ENCODE data around the gene SMAD5. TPM values are rescaled to one million over a fixed set of nuclear protein-coding genes. Genes with fewer than 3 reads are reported as not detected.

Gene SMAD5
- total and polyA plus RNA-seq, 2 donors (not counting 1 experiment from before 2014, with no cell fraction given) = 9.4 to 38.6 TPM

DNA sequence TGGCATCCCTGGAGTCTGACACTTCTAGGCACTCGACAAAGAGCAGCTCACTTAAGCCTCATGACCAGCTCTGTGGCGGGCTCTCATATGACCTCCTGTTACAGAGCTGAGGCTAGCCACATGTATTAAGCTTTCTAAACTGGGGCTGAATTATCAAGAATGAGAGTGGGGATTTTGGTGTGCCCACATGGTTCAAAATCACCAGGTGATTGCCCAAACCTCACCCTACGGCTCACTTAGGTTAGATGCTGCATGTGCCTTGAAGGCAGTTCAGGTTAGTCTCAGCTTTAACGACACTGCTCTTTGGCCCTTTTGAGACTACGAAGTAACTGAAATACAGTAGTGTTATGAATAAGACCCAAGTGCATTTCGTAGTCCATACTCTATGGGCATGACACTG, 99.7 kb downstream of the SMAD5 start:
- no peak for DNase-seq
- no peak overlapping the region for H3K27ac ChIP-seq (ENCODE audit: low read length in 2 of 2)
- no peak overlapping the region for H2AFZ ChIP-seq (ENCODE audit: insufficient read depth, low read depth, low read length, poor library complexity, severe bottlenecking)
- no peaks in the 10 kb centered on the region for H3K4me1 Mint-ChIP-seq
- TF ChIP-seq, protein P1, sequence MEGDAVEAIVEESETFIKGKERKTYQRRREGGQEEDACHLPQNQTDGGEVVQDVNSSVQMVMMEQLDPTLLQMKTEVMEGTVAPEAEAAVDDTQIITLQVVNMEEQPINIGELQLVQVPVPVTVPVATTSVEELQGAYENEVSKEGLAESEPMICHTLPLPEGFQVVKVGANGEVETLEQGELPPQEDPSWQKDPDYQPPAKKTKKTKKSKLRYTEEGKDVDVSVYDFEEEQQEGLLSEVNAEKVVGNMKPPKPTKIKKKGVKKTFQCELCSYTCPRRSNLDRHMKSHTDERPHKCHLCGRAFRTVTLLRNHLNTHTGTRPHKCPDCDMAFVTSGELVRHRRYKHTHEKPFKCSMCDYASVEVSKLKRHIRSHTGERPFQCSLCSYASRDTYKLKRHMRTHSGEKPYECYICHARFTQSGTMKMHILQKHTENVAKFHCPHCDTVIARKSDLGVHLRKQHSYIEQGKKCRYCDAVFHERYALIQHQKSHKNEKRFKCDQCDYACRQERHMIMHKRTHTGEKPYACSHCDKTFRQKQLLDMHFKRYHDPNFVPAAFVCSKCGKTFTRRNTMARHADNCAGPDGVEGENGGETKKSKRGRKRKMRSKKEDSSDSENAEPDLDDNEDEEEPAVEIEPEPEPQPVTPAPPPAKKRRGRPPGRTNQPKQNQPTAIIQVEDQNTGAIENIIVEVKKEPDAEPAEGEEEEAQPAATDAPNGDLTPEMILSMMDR (IDR thresholded peaks at IDR 0.05) = no peak
- no peak for TF ChIP-seq EZH2 (IDR thresholded peaks at IDR 0.05; ENCODE audit: borderline replicate concordance, insufficient read depth, low read depth, low read length, poor library complexity, severe bottlenecking)
- no peak overlapping the region for H3K9ac ChIP-seq (ENCODE audit: low read length)
- H4K20me1 ChIP-seq (ENCODE audit: control insufficient read depth, insufficient read depth, low read length, poor library complexity, severe bottlenecking) = no peaks in the 10 kb centered on the region
- no peaks in the 10 kb centered on the region for H3K27me3 ChIP-seq (replicated peaks in 1 of 4; ENCODE audit: control extremely low read depth in 1 of 4, control insufficient read depth in 3 of 4, insufficient read depth in 4 of 4, low read length in 3 of 4)
- ChIA-PET CTCF (interaction anchor here (1.2 kb wide), 1 partner anchor 21 kb away, joined by 3 read pairs; no protein-coding TSS in a partner anchor), POLR2A (no interaction called here)
- H3K27ac Mint-ChIP-seq = no peak overlapping the region
- 66% methylated on average over 4 of the region's 6 CpGs for WGBS (ENCODE audit: insufficient coverage)
- intact Hi-C loops (cut with micrococcal nuclease) = no loop called here
- H3K27me3 Mint-ChIP-seq = peaks cover 13% of the 10 kb centered on the region
- H3K9me3 Mint-ChIP-seq (ENCODE audit: insufficient read depth) = no peaks in the 10 kb centered on the region
- H3K4me3 Mint-ChIP-seq = no peak overlapping the region
- no peak overlapping the region for H3K4me3 ChIP-seq (ENCODE audit: control extremely low read depth in 1 of 5, extremely low read depth in 1 of 5, insufficient read depth in 1 of 5, low read depth in 2 of 5, low read length in 4 of 5)
- no peaks in the 10 kb centered on the region for H3K4me1 ChIP-seq (ENCODE audit: control insufficient read depth in 2 of 2, insufficient read depth in 2 of 2, low read length in 2 of 2)
- no peaks in the 10 kb centered on the region for H3K36me3 ChIP-seq (replicated peaks in 1 of 2; ENCODE audit: control extremely low read depth in 1 of 2, control insufficient read depth in 1 of 2, extremely low read depth in 1 of 2, insufficient read depth in 2 of 2, low read length in 1 of 2)
- no peak overlapping the region for H3K4me2 ChIP-seq (replicated peaks; ENCODE audit: low read depth, low read length, poor library complexity, severe bottlenecking)
- H3K9me3 ChIP-seq (ENCODE audit: control extremely low read depth in 1 of 3, control insufficient read depth in 2 of 3, insufficient read depth in 1 of 3, low read length in 2 of 3) = no peaks in the 10 kb centered on the region
- H3K79me2 ChIP-seq (ENCODE audit: control insufficient read depth, insufficient read depth, low read length) = no peaks in the 10 kb centered on the region
- ATAC-seq (ENCODE audit: low read depth) = no peak

Small RNAs within 50 kb of the gene (small RNA-seq; reads per million reads assigned to genes)
- gene RF02173 (ENCODE audit: insufficient read length, low read depth, low replicate concordance) (not detected), gene RF02175 (ENCODE audit: insufficient read length, low read depth, low replicate concordance) (not detected), gene RF02176 (ENCODE audit: insufficient read length, low read depth, low replicate concordance) (not detected)

Other genes starting within 250 kb of the SMAD5 start
- gene IL9, start 237.0 kb upstream of the SMAD5 start, total RNA-seq = not detected in 2 replicates
- not detected in 2 replicates for gene IL9, start 237.0 kb upstream of the SMAD5 start, polyA plus RNA-seq
- gene LECT2, start 177.9 kb upstream of the SMAD5 start, total RNA-seq = not detected in 2 replicates
- gene LECT2, start 177.9 kb upstream of the SMAD5 start, polyA plus RNA-seq = not detected in 2 replicates
- 3.7 and 4.2 TPM in 2 replicates for gene TGFBI, start 103.9 kb upstream of the SMAD5 start, total RNA-seq
- 2.0 and 4.5 TPM in 2 replicates for gene TGFBI, start 103.9 kb upstream of the SMAD5 start, polyA plus RNA-seq
- gene SMIM32, start 60.3 kb downstream of the SMAD5 start, total RNA-seq = not detected in 2 replicates
- not detected in 2 replicates for gene SMIM32, start 60.3 kb downstream of the SMAD5 start, polyA plus RNA-seq
- gene TRPC7, start 232.7 kb downstream of the SMAD5 start, total RNA-seq = not detected in 2 replicates
- not detected in 2 replicates for gene TRPC7, start 232.7 kb downstream of the SMAD5 start, polyA plus RNA-seq

Measured in B cell (primary cell).